Mammary epithelial cell (primary cell): Measurements from ENCODE around the gene VWA1.

Experiments
- CTCF ChIP-seq, 2 donors: IDR thresholded peaks in 1 of 2; conservative IDR thresholded peaks in 1 of 2; 2 replicates each; pipeline ENCODE4 v1.5.1; 2011 to 2012; ENCODE audit warnings: inconsistent platforms in 2 of 2, low read length in 2 of 2, mild to moderate bottlenecking in 2 of 2, control low read depth in 1 of 2, low read depth in 1 of 2; ENCODE audit not compliant: insufficient read depth in 1 of 2; ENCODE audit errors: extremely low read depth in 1 of 2
- EZH2 ChIP-seq: IDR thresholded peaks from 2 replicates; pipeline ENCODE4 v1.6.1; 2012; ENCODE audit warnings: low read length, inconsistent platforms, borderline replicate concordance

GRCh38 chr1:1393428-1393827 is 42.1 kb upstream of the VWA1 start:
- TF ChIP-seq EZH2 (no peak), CTCF (conservative IDR thresholded peaks at IDR 0.05 in 1 of 2, IDR thresholded peaks at IDR 0.05 in 1 of 2; ENCODE audit: extremely low read depth in 1 of 2, insufficient read depth in 1 of 2, low read depth in 1 of 2, low read length in 2 of 2) (no peak)
